ENCODE measurements around the gene LHFPL3. TPM values are rescaled to one million over a fixed set of nuclear protein-coding genes. Genes with fewer than 3 reads are reported as not detected.

LHFPL3 gene
- total and polyA plus RNA-seq, 2 donors (not counting 3 experiments of a cell fraction or from before 2014, with no cell fraction given) = not detected

DNA sequence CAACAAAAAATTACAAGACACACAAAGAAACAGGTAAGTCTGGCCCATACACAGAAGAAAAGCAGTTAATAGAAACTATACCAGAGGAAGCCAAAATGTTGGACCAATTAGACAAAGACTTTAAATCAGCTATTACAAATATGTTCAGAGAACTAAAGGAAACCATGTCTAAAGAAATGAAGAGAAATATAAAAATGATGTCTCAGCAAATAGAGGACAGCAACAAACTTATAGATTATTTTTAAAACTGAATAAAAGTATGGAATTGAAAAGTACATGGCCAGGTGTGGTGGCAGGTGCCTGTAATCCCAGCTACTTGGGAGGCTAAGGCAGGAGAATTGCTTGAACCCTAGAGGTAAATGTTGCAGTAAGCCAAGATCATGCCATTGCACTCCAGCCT, 58.5 kb downstream of the LHFPL3 start:
- Histone ChIP-seq H3K79me2 (ENCODE audit: control insufficient read depth, insufficient read depth, low read length) (no peaks in the 10 kb centered on the region), H3K27ac (ENCODE audit: insufficient read depth, low read depth, low read length) (no peak overlapping the region), H3K4me2 (ENCODE audit: insufficient read depth, low read length) (no peak overlapping the region), H3K9me3 (replicated peaks; ENCODE audit: control insufficient read depth, insufficient read depth, low read length) (no peaks in the 10 kb centered on the region), H3K9me1 (replicated peaks; ENCODE audit: control insufficient read depth, extremely low read depth, insufficient read depth, low read length) (no peaks in the 10 kb centered on the region), H3K27me3 (ENCODE audit: control insufficient read depth in 2 of 2, insufficient read depth in 2 of 2, low read length in 2 of 2) (no peaks in the 10 kb centered on the region), H4K20me1 (replicated peaks; ENCODE audit: control insufficient read depth, extremely low read depth, insufficient read depth, low read length) (no peaks in the 10 kb centered on the region), H2AFZ (ENCODE audit: low read depth, low read length) (no peak overlapping the region), H3K4me1 (ENCODE audit: control insufficient read depth, extremely low read depth, insufficient read depth, low read length) (no peaks in the 10 kb centered on the region), H3K36me3 (ENCODE audit: control insufficient read depth in 2 of 2, extremely low read depth in 1 of 2, insufficient read depth in 2 of 2, low read length in 2 of 2) (no peaks in the 10 kb centered on the region), H3K4me3 (replicated peaks in 1 of 3; ENCODE audit: insufficient read depth in 1 of 3, low read depth in 1 of 3, low read length in 3 of 3) (no peak overlapping the region), H3K9ac (replicated peaks; ENCODE audit: extremely low read depth, insufficient read depth, low read length) (no peak overlapping the region)
- FAIRE-seq (no peak), DNase-seq (ENCODE audit: low read depth, low spot score) (no peak)
- ChIA-PET CTCF (no interaction called here), POLR2A (no interaction called here)
- TF ChIP-seq JUN (IDR thresholded peaks at IDR 0.05; ENCODE audit: borderline replicate concordance, insufficient read depth, insufficient read length, low read depth) (no peak), POLR2A (IDR thresholded peaks at IDR 0.05; ENCODE audit: low read depth, low read length) (no peak), GATA2 (IDR thresholded peaks at IDR 0.05; ENCODE audit: insufficient read depth, insufficient read length, low read depth, low read length) (no peak), POLR2AphosphoS5 (IDR thresholded peaks at IDR 0.05; ENCODE audit: insufficient read depth, low read depth, low read length) (no peak), EZH2 (IDR thresholded peaks at IDR 0.05; ENCODE audit: borderline replicate concordance, low read depth, low read length, severe bottlenecking) (no peak), MYC (IDR thresholded peaks at IDR 0.05; ENCODE audit: low read depth, low read length) (no peak), FOS (IDR thresholded peaks at IDR 0.05; ENCODE audit: borderline replicate concordance, insufficient read depth, low read length) (no peak)
- TF ChIP-seq, protein P1, sequence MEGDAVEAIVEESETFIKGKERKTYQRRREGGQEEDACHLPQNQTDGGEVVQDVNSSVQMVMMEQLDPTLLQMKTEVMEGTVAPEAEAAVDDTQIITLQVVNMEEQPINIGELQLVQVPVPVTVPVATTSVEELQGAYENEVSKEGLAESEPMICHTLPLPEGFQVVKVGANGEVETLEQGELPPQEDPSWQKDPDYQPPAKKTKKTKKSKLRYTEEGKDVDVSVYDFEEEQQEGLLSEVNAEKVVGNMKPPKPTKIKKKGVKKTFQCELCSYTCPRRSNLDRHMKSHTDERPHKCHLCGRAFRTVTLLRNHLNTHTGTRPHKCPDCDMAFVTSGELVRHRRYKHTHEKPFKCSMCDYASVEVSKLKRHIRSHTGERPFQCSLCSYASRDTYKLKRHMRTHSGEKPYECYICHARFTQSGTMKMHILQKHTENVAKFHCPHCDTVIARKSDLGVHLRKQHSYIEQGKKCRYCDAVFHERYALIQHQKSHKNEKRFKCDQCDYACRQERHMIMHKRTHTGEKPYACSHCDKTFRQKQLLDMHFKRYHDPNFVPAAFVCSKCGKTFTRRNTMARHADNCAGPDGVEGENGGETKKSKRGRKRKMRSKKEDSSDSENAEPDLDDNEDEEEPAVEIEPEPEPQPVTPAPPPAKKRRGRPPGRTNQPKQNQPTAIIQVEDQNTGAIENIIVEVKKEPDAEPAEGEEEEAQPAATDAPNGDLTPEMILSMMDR (IDR thresholded peaks at IDR 0.05; ENCODE audit: extremely low read depth in 1 of 2, insufficient read depth in 1 of 2, low read depth in 1 of 2, low read length in 2 of 2) = no peak
- TF ChIP-seq, protein P2, sequence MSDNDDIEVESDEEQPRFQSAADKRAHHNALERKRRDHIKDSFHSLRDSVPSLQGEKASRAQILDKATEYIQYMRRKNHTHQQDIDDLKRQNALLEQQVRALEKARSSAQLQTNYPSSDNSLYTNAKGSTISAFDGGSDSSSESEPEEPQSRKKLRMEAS (IDR thresholded peaks at IDR 0.05; ENCODE audit: insufficient read depth, insufficient read length) = no peak
- dilution Hi-C loops (cut with MboI; ENCODE audit: extremely low pct_ligation_motif_present, low sequenced_read_pairs) (no loop called here), intact Hi-C loops (cut with micrococcal nuclease) (no loop called here)
- BruUV-seq (replicated peaks) = no TSS peak

Data from endothelial cell of umbilical vein (primary cell).